ENCODE data around the gene MYZAP. TPM values are rescaled to one million over a fixed set of nuclear protein-coding genes. Genes with fewer than 3 reads are reported as not detected.
A peak's percentile ranks its signal among the peaks of the same experiment; 100 is the strongest.

MYZAP gene
- polyA plus RNA-seq, 1 of the 3 experiments (the other 2 are of a cell fraction), result 0.07 TPM

GRCh38 chr15:57552678-57553334 is 38.9 kb upstream of the MYZAP start:
- no peak for TF ChIP-seq JUND (IDR thresholded peaks at IDR 0.05)
- Histone ChIP-seq H3K9me3 (no peaks in the 10 kb centered on the region), H3K36me3 (replicated peaks in 1 of 2; ENCODE audit: control insufficient read depth in 1 of 2, insufficient read depth in 2 of 2, low read length in 1 of 2) (no peaks in the 10 kb centered on the region), H3K4me3 (ENCODE audit: low read depth in 2 of 2, low read length in 1 of 2) (no peak overlapping the region), H3K79me2 (ENCODE audit: insufficient read depth) (no peaks in the 10 kb centered on the region), H4K20me1 (ENCODE audit: insufficient read depth) (no peaks in the 10 kb centered on the region), H3K9me2 (no peaks in the 10 kb centered on the region), H3K27me3 (ENCODE audit: insufficient read depth) (no peaks in the 10 kb centered on the region), H3K4me2 (no peak overlapping the region), H3F3A (replicated peaks; ENCODE audit: insufficient read depth) (peaks cover 11% of the 10 kb centered on the region), H3K4me1 (ENCODE audit: control insufficient read depth in 1 of 2, insufficient read depth in 2 of 2, low read depth in 1 of 2, low read length in 1 of 2) (peaks cover 25 to 35% of the 10 kb centered on the region in 2 experiments; a peak in 3 of 4 replicates), H3K27ac (ENCODE audit: low read depth in 2 of 2, low read length in 1 of 2) (peak overlapping the region in 1 of 2 experiments; percentile 72; a peak in 3 of 4 replicates), H3K9ac (no peak overlapping the region), H2AFZ (ENCODE audit: low read depth) (peak overlapping the region; percentile 68; the same call in 1 of the 2 replicates)
- no peak for DNase-seq
- ChIA-PET POLR2A (no interaction called here), CTCF (interaction anchor here (0.9 to 12.5 kb wide), 7 partner anchors 7 to 630 kb away, joined by 3 to 145 read pairs (median 5); no protein-coding TSS in a partner anchor)
- WGBS (ENCODE audit: low lambda C conversion rate), result 96% methylated on average over 8 of the region's 8 CpGs

DNA sequence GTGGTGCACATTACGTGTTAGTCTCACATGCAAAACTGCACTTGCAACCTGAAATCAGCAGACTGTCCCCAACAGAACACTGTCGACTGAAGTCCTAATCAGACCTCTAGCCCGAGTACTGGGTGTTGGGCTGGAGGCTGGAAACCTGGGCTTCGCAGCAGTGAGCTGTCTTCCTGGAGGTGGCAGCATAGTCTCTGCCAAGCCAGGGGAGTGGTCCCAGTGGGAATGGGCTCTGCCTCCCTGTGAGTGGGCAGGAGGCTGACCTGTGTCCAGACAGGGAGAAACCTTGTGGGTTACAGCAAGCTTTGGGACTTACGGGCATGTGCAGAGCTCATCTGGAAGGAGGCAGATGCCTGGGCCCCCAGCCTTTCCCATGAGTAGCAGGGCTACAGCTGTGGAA is 38.2 kb upstream of the MYZAP start:
- peaks cover 25 to 35% of the 10 kb centered on the region in 2 experiments; a peak in 3 of 4 replicates for H3K4me1 ChIP-seq (ENCODE audit: control insufficient read depth in 1 of 2, insufficient read depth in 2 of 2, low read depth in 1 of 2, low read length in 1 of 2)
- TF ChIP-seq PBX3 (IDR thresholded peaks at IDR 0.05) (no peak), USF2 (IDR thresholded peaks at IDR 0.05; ENCODE audit: borderline replicate concordance, low read depth, low read length) (no peak), FOXJ3 (CRISPR knock-in tag; IDR thresholded peaks at IDR 0.05) (no peak), TEAD4 (IDR thresholded peaks at IDR 0.05; ENCODE audit: borderline replicate concordance, insufficient read depth) (no peak), CHD2 (IDR thresholded peaks at IDR 0.05; ENCODE audit: low read length, partially characterized antibody) (no peak), RAD21 (IDR thresholded peaks at IDR 0.05; ENCODE audit: low read length) (no peak), TAF1 (IDR thresholded peaks at IDR 0.05; ENCODE audit: borderline replicate concordance, low read depth, low read length) (no peak), YY1 (IDR thresholded peaks at IDR 0.05; ENCODE audit: low read depth) (no peak), RCOR1 (IDR thresholded peaks at IDR 0.05; ENCODE audit: low read length) (no peak), CTCF (IDR thresholded peaks at IDR 0.05) (no peak), EZH2phosphoT487 (IDR thresholded peaks at IDR 0.05; ENCODE audit: borderline replicate concordance, low read depth) (no peak)
- TF ChIP-seq, protein P1, sequence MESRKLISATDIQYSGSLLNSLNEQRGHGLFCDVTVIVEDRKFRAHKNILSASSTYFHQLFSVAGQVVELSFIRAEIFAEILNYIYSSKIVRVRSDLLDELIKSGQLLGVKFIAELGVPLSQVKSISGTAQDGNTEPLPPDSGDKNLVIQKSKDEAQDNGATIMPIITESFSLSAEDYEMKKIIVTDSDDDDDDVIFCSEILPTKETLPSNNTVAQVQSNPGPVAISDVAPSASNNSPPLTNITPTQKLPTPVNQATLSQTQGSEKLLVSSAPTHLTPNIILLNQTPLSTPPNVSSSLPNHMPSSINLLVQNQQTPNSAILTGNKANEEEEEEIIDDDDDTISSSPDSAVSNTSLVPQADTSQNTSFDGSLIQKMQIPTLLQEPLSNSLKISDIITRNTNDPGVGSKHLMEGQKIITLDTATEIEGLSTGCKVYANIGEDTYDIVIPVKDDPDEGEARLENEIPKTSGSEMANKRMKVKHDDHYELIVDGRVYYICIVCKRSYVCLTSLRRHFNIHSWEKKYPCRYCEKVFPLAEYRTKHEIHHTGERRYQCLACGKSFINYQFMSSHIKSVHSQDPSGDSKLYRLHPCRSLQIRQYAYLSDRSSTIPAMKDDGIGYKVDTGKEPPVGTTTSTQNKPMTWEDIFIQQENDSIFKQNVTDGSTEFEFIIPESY (IDR thresholded peaks at IDR 0.05; ENCODE audit: borderline replicate concordance, low read depth), result no peak
- TF ChIP-seq, protein P2, sequence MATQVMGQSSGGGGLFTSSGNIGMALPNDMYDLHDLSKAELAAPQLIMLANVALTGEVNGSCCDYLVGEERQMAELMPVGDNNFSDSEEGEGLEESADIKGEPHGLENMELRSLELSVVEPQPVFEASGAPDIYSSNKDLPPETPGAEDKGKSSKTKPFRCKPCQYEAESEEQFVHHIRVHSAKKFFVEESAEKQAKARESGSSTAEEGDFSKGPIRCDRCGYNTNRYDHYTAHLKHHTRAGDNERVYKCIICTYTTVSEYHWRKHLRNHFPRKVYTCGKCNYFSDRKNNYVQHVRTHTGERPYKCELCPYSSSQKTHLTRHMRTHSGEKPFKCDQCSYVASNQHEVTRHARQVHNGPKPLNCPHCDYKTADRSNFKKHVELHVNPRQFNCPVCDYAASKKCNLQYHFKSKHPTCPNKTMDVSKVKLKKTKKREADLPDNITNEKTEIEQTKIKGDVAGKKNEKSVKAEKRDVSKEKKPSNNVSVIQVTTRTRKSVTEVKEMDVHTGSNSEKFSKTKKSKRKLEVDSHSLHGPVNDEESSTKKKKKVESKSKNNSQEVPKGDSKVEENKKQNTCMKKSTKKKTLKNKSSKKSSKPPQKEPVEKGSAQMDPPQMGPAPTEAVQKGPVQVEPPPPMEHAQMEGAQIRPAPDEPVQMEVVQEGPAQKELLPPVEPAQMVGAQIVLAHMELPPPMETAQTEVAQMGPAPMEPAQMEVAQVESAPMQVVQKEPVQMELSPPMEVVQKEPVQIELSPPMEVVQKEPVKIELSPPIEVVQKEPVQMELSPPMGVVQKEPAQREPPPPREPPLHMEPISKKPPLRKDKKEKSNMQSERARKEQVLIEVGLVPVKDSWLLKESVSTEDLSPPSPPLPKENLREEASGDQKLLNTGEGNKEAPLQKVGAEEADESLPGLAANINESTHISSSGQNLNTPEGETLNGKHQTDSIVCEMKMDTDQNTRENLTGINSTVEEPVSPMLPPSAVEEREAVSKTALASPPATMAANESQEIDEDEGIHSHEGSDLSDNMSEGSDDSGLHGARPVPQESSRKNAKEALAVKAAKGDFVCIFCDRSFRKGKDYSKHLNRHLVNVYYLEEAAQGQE (IDR thresholded peaks at IDR 0.05; ENCODE audit: low read depth, low read length), result no peak
- TF ChIP-seq, protein P3, sequence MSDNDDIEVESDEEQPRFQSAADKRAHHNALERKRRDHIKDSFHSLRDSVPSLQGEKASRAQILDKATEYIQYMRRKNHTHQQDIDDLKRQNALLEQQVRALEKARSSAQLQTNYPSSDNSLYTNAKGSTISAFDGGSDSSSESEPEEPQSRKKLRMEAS (IDR thresholded peaks at IDR 0.05; ENCODE audit: low read depth), result no peak

More for the DNA sequence above, 38.2 kb upstream of the MYZAP start:
- WGBS (ENCODE audit: low lambda C conversion rate), result 91% methylated on average over 4 of the region's 5 CpGs
- Histone ChIP-seq H3K4me2 (no peak overlapping the region), H3K9me3 (no peaks in the 10 kb centered on the region), H3K27me3 (ENCODE audit: insufficient read depth) (no peaks in the 10 kb centered on the region), H3K9me2 (no peaks in the 10 kb centered on the region), H3F3A (replicated peaks; ENCODE audit: insufficient read depth) (peaks cover 11% of the 10 kb centered on the region), H3K79me2 (ENCODE audit: insufficient read depth) (no peaks in the 10 kb centered on the region), H2AFZ (ENCODE audit: low read depth) (no peak overlapping the region), H3K27ac (ENCODE audit: low read depth in 2 of 2, low read length in 1 of 2) (no peak overlapping the region; a peak in 1 of 4 replicates), H3K36me3 (replicated peaks in 1 of 2; ENCODE audit: control insufficient read depth in 1 of 2, insufficient read depth in 2 of 2, low read length in 1 of 2) (no peaks in the 10 kb centered on the region), H3K4me3 (ENCODE audit: low read depth in 2 of 2, low read length in 1 of 2) (no peak overlapping the region), H4K20me1 (ENCODE audit: insufficient read depth) (no peaks in the 10 kb centered on the region), H3K9ac (no peak overlapping the region)
- DNase-seq, result no peak
- ChIA-PET POLR2A (no interaction called here), CTCF (interaction anchor here (0.9 to 12.5 kb wide), 8 partner anchors 8 to 630 kb away, joined by 3 to 145 read pairs (median 5); no protein-coding TSS in a partner anchor)

Measured in SK-N-SH (cell line).